Measurements from ENCODE around the gene PCDHGB5.
"Not testable (repeated sequence)": the region's sequence is repeated elsewhere in the genome, so short reads cannot be mapped to it uniquely, and the experiment has no call there.

The PCDHGB5 gene

GRCh38 chr5:141397756-141398551, at the start of gene PCDHGB5:
TSS of gene PCDHGB5 (plus strand) at chr5:141397947. CDS start at chr5:141398128, 181 bp downstream.
- peak; percentile 44 for DNase-seq

- DNase-seq, result peak; percentile 59
Observed at GRCh38 chr5:141349917-141350619, 47.7 kb upstream of the PCDHGB5 start, which contains the start of gene PCDHGB1. TSS of gene PCDHGB1 (plus strand) at chr5:141350099. CDS start at chr5:141350261, 162 bp downstream.

GRCh38 chr5:141351591-141351990, 46.2 kb upstream of the PCDHGB5 start:
- DNase-seq, result no peak

- DNase-seq, result no peak
Observed at GRCh38 chr5:141354900-141355469, 42.8 kb upstream of the PCDHGB5 start, which contains the start of gene PCDHGA4. TSS of gene PCDHGA4 (plus strand) at chr5:141355021. CDS start at chr5:141355108, 87 bp downstream.

- DNase-seq, result no peak
Observed at GRCh38 chr5:141355641-141356040, 42.1 kb upstream of the PCDHGB5 start.

GRCh38 chr5:141356133-141356532, 41.6 kb upstream of the PCDHGB5 start:
- DNase-seq, result no peak

GRCh38 chr5:141356950-141357349, 40.8 kb upstream of the PCDHGB5 start:
- DNase-seq, result no peak

GRCh38 chr5:141359790-141360426, 37.8 kb upstream of the PCDHGB5 start, which contains the start of gene PCDHGB2:
TSS of gene PCDHGB2 (plus strand) at chr5:141359994. CDS start at chr5:141360136, 142 bp downstream.
- peak; percentile 53 for DNase-seq

GRCh38 chr5:141360685-141361084, 37.1 kb upstream of the PCDHGB5 start:
- no peak for DNase-seq

GRCh38 chr5:141362719-141363118, 35.0 kb upstream of the PCDHGB5 start:
- no peak for DNase-seq

- no peak for DNase-seq
Observed at GRCh38 chr5:141363952-141364660, 33.6 kb upstream of the PCDHGB5 start, which contains the start of gene PCDHGA5. TSS of gene PCDHGA5 (plus strand) at chr5:141364162. CDS start at chr5:141364331, 169 bp downstream.

GRCh38 chr5:141366016-141366896, 31.5 kb upstream of the PCDHGB5 start:
- no peak for DNase-seq

GRCh38 chr5:141369994-141370848, 27.5 kb upstream of the PCDHGB5 start, which contains the start of gene PCDHGB3:
TSS of gene PCDHGB3 (plus strand) at chr5:141370242. CDS start at chr5:141370395, 153 bp downstream.
- peak; percentile 77 for DNase-seq

GRCh38 chr5:141371572-141372475, 25.9 kb upstream of the PCDHGB5 start:
- no peak for DNase-seq

- DNase-seq, result peak; percentile 32
Observed at GRCh38 chr5:141373673-141374317, 24.0 kb upstream of the PCDHGB5 start, which contains the start of gene PCDHGA6. TSS of gene PCDHGA6 (plus strand) at chr5:141373891. CDS start at chr5:141374084, 193 bp downstream.

- no peak for DNase-seq
Observed at GRCh38 chr5:141374627-141375026, 23.1 kb upstream of the PCDHGB5 start.

GRCh38 chr5:141375444-141376155, 22.1 kb upstream of the PCDHGB5 start:
- not testable (repeated sequence) for DNase-seq
